Neural progenitor cell (in vitro differentiated cells): ENCODE measurements around the gene SWT1.

ENCODE experiments used
- EZH2phosphoT487 ChIP-seq: fragments of 200-600 bp; sonication (generic); IDR thresholded peaks from 2 replicates; pipeline ENCODE4 v1.6.1; 2017; ENCODE audit warnings: antibody characterized with exemption
- TF ChIP-seq, protein P1 (sequence below): fragments of 200-600 bp; sonication (generic); IDR thresholded peaks from 2 replicates; pipeline ENCODE4 v1.5.1; 2017; ENCODE audit warnings: antibody characterized with exemption, mild to moderate bottlenecking

DNA sequence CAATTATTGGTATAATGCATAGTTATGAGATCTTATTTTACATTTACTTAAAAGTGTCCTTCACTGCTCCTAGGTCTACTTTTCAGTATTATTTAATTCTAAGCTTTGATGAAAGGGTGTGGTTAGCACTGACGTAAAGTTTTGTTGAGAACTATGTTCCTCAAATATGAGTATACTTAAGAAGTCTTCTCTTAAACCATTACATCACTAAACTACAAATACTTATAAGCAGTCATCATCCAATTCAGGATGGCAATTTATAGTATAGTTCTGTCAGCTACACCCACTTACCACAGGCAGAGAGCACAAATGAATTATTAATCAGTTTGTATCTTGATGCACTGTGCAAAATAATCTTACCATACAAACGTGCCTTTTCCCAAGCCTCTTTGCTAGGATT, 27.3 kb upstream of the SWT1 start:
- TF ChIP-seq, protein P1, sequence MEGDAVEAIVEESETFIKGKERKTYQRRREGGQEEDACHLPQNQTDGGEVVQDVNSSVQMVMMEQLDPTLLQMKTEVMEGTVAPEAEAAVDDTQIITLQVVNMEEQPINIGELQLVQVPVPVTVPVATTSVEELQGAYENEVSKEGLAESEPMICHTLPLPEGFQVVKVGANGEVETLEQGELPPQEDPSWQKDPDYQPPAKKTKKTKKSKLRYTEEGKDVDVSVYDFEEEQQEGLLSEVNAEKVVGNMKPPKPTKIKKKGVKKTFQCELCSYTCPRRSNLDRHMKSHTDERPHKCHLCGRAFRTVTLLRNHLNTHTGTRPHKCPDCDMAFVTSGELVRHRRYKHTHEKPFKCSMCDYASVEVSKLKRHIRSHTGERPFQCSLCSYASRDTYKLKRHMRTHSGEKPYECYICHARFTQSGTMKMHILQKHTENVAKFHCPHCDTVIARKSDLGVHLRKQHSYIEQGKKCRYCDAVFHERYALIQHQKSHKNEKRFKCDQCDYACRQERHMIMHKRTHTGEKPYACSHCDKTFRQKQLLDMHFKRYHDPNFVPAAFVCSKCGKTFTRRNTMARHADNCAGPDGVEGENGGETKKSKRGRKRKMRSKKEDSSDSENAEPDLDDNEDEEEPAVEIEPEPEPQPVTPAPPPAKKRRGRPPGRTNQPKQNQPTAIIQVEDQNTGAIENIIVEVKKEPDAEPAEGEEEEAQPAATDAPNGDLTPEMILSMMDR, result no peak
- no peak for TF ChIP-seq EZH2phosphoT487
